ENCODE data around the gene STARD4.

Gene STARD4

GRCh38 chr5:111512375-111513130 lies at the start of gene STARD4:
STARD4 (minus strand) TSS chr5:111512535; CDS start chr5:111507433, 5,102 bp downstream.
- DNase-seq (ENCODE audit: low read depth, low spot score): peak; percentile 86

- DNase-seq (ENCODE audit: low read depth, low spot score): no peak
Measured at GRCh38 chr5:111559680-111560079, 47.3 kb upstream of the STARD4 start.

GRCh38 chr5:111557686-111558085 lies 45.4 kb upstream of the STARD4 start:
- no peak for DNase-seq (ENCODE audit: low read depth, low spot score)

DNA sequence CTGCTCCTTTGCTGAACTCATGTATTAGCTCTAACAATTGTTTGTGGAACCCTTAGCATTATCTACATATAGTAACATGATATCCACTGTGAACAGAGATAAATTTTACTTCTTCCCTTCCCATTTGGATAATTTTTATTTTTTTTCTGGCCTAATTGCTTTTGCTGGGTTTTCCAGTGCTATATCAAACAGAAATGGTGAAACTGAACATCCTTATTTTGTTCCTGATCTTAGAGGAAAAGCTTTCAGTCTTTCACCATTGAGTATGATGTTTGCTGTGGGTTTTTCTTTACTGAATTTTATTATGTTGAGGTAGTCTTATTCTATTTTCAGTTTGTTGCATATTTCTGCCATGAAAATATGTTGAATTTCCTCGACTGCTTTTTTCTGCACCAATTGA lies 44.8 kb upstream of the STARD4 start:
- DNase-seq (ENCODE audit: low read depth, low spot score): no peak

- no peak for DNase-seq (ENCODE audit: low read depth, low spot score)
Measured at GRCh38 chr5:111556501-111556900, 44.2 kb upstream of the STARD4 start.

GRCh38 chr5:111555760-111556159 lies 43.4 kb upstream of the STARD4 start:
- DNase-seq (ENCODE audit: low read depth, low spot score): no peak

GRCh38 chr5:111553868-111554267 lies 41.5 kb upstream of the STARD4 start:
- no peak for DNase-seq (ENCODE audit: low read depth, low spot score)

- no peak for DNase-seq (ENCODE audit: low read depth, low spot score)
Measured at GRCh38 chr5:111552896-111553295, 40.6 kb upstream of the STARD4 start.

DNA sequence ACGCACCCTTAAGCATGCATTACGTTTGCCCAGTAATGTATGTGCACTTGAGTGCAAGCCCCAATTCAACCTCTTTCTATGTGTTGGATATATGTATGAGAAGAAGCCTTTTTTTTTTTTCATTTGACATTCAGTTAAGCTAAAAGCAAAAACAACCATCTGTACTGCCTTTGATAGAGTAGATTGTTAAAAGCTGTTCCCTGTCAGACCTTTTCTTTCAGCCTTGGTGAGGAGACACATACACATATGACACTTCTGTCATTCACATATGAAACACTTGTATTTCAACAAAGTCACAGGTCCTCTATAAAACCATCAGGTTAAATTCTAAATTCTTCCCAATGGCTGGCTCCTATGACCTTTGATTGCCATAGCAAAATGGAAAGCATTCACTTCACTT lies 40.2 kb upstream of the STARD4 start:
- DNase-seq (ENCODE audit: low read depth, low spot score): no peak

DNA sequence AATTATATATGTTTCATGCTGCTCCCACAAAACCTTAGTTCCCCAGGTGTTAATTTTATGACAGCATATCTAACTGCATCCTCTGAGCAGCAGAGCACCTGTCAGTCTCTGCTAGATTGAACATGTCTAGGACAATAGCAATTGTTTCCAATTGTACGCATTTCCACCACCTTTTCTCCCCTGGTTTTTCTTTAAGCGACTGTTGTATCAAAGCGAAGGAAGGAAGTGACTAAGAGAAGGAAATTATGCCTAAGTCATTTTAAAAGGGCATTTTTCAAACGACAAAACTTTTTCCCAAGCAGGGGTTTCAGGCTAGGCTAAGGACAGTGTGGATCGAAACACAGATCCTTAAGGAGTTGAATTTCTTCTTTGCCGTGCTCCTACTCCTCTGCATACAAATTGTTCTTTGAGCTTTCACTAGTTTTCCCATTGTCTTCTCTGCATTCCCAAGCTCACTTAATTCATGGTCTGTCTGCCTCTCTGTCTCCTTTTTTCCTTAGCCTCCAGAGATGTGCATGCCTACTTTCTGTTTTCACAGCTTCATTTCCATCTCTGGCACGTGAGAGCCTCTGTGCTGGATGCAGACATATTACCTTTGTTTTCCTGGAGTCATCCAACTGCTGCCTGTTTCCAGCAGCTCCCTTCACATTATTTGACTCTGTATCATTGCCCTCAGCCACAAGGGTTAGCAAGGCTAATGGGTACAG lies 39.4 kb upstream of the STARD4 start:
- DNase-seq (ENCODE audit: low read depth, low spot score): no peak

GRCh38 chr5:111551161-111551560 lies 38.8 kb upstream of the STARD4 start:
- no peak for DNase-seq (ENCODE audit: low read depth, low spot score)

DNA sequence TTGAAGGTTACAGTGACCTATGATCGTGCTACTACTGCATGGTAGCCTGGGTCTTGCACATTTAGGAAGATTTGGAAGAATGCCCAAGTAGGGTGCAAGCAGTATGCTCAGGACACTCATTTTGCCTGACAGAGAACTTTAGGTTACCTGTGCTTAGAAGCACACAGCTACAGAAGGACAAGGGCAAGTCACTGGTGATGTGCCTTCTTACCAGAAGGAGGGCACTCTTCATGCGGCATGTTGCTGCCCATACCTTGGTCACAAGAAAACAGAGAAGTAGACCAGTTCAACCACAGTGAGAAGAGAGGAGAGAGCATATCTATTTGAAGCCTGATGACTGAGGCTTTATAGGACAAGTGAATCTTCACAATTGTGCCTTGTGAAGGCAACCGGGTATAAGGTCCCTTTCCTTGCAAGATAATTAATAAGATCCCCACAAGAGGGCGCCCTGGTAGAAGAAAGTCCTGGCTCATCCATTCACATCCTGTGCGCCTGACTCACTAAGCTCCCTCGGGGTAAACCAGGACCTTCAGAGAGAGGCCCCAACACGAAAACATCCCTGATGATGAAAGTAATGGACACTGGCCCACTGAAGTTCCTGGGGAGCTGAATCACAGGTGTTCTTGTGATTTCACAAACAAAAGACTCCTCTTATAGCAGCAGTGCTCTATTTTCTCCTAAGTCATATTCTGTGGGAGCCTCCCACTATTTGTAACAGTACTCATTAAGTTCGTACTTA lies 38.1 kb upstream of the STARD4 start:
- peak; percentile 54 for DNase-seq (ENCODE audit: low read depth, low spot score)

GRCh38 chr5:111548992-111549649 lies 36.8 kb upstream of the STARD4 start:
- DNase-seq (ENCODE audit: low read depth, low spot score): no peak

DNA sequence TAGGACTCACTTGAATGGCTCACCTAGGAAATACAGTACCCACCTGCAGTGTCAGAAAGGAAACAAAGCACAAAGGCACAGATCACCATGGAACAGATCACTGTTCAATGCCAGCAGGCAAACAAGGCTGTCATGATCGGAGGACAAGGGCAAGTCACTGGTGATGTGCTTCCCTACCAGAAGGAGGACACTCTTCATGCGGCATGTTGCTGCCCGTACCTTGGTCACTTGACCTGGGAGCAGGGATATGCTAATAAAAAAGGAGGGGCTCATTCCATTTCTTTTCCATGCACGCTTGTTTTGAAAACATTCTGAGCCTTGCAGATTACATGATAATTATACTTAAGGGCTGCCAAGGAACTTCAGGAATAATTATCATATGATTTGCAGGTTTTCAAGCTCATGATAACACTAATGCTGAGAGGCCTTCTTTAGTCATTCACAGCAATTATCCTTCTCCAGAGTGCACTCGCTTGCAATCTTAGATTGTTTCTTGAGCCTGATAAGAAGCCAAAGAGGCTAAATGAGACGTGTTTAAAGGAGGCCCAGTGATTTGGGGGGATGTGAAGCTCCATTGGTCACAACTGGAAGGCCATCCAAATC lies 36.1 kb upstream of the STARD4 start:
- no peak for DNase-seq (ENCODE audit: low read depth, low spot score)

- DNase-seq (ENCODE audit: low read depth, low spot score): no peak
Measured at GRCh38 chr5:111545031-111545430, 32.7 kb upstream of the STARD4 start.

DNA sequence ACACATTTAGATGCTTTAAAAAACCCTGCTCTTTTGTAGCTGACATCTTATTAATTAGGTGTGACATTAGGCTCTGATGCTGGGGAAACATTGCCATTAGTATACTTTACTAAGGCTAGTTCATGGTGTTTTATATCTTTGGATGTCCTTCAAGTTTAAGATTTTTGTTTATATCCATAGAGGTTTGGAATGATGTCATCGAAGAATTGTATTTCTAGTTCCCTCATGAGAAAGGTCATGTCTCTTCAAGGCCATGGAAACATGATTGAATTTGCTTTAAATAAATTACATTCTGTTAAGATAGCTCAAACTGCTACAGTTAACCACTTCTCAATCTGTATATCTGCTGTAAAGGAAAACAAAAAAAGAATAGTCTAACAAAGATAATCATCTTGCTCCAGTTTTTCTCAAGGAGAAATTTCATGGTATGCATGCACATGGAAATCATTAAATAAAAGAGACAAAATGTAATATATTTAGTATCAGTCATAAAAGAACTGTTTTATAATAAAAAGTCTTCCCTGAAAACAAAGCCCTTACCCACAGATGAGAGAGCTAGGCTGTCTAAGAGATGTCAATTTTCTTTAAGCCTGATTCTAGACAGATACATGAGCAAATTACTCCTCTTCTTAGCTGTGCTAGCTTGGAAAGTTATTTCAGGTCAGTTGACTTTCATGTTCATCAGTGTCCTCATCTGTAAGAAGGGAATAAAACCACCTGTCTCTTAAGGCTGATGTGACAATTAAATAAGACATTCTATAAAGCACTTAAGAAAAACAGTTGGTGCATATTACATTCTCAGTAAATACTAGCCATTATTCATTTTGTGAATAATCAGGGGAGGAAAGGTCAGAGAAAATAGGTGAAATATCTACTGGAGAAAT lies 25.0 kb upstream of the STARD4 start:
- DNase-seq (ENCODE audit: low read depth, low spot score): no peak

- no peak for DNase-seq (ENCODE audit: low read depth, low spot score)
Measured at GRCh38 chr5:111535879-111536549, 23.7 kb upstream of the STARD4 start.

DNA sequence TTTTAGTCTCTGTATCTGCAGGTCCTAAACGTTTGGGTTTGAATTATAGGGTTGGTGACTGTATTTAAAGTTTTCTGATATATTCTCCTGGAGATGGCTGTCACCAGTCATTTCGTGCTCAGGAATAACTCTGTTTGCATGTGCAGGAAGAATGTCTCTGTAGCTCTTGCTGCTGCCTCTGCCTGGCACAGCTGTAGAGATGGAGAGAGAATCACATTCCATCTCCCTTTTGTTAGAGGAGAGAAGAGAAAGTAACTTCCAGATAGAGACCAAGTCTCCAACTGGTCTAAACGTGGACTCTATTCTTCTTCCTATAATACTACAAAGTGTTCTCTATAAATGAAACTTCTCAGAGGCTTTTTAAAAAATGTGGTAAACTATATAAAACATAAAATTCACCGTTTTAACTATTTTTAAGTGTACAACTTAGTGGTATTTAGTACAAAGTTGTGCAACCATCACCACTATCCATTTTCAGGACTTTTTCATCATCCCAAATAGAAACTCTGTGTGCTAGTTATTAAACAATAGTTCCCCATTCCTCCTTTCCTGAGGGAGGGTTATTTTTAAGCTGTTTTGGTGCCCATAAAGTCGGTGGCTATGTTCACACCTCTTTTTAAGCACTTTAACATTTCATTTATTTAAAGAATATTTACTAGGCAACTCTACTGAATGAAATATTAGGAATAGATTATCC lies 20.7 kb upstream of the STARD4 start:
- no peak for DNase-seq (ENCODE audit: low read depth, low spot score)

DNA sequence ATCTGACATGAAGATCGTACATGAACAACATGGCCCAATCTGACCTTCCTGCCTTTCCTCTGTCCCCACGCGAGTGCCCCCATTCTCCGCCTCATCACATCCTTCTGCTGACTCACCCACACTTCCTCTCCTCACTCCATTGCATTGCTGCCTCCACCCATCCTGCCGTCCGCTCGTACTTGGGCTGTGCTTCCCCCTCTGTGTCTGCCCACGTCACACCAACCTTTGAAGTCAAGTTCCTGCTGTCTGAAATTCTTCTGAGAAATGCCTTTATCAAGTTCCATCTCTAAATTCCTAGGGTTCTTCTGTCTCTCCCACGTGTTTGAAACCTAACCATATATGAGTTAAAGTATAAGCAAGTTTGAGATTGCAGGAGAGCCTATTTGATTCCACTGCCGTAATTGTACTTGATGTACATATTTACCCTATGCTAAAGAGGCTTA lies 18.0 kb upstream of the STARD4 start:
- peak; percentile 46 for DNase-seq (ENCODE audit: low read depth, low spot score)

Data from activated naive CD8-positive, alpha-beta T cell treated with anti-CD3 and anti-CD28 coated beads, Interleukin-2, amount 50 U/mL, for 16 hours (primary cell).